Measurements from ENCODE around the gene MAST4.

DNA sequence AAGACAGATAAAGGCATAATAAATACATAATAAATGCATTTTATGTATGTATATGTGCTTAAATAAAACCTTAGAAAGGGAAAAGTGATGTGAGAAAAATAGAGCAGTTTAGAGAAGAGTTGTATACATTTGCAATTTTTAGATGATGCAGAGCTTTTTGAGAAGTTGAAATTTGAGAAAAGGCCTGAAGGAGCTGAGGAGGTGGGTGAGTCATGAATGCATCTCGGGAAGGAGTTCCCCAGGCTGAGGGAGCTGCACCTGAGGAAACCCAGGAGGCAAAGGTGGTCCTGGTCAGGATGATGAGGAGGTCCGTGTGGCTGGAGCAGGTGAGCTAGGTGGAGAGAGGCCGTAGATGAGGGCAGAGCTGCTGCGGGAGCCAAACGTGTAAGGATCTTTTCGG is 617.8 kb downstream of the MAST4 start:
- TF ChIP-seq, protein P1, sequence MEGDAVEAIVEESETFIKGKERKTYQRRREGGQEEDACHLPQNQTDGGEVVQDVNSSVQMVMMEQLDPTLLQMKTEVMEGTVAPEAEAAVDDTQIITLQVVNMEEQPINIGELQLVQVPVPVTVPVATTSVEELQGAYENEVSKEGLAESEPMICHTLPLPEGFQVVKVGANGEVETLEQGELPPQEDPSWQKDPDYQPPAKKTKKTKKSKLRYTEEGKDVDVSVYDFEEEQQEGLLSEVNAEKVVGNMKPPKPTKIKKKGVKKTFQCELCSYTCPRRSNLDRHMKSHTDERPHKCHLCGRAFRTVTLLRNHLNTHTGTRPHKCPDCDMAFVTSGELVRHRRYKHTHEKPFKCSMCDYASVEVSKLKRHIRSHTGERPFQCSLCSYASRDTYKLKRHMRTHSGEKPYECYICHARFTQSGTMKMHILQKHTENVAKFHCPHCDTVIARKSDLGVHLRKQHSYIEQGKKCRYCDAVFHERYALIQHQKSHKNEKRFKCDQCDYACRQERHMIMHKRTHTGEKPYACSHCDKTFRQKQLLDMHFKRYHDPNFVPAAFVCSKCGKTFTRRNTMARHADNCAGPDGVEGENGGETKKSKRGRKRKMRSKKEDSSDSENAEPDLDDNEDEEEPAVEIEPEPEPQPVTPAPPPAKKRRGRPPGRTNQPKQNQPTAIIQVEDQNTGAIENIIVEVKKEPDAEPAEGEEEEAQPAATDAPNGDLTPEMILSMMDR (IDR thresholded peaks at IDR 0.05): no peak
- TF ChIP-seq EZH2phosphoT487 (IDR thresholded peaks at IDR 0.05) (no peak), EZH2 (IDR thresholded peaks at IDR 0.05) (no peak)

Data from neural progenitor cell (in vitro differentiated cells).